ENCODE measurements around the gene OR4N5. TPM values are rescaled to one million over a fixed set of nuclear protein-coding genes. Genes with fewer than 3 reads are reported as not detected.
"Not testable (repeated sequence)": the region's sequence is repeated elsewhere in the genome, so short reads cannot be mapped to it uniquely, and the experiment has no call there.

OR4N5 gene
- total RNA-seq, 4 donors from 2014 or later: not detected

GRCh38 chr14:20144820-20145219, 6.2 kb downstream of the OR4N5 start:
- Histone ChIP-seq H3K4me1 (no peaks in the 10 kb centered on the region), H3K9me3 (no peaks in the 10 kb centered on the region), H3K27ac (no peak overlapping the region), H3K4me3 (no peak overlapping the region), H3K36me3 (no peaks in the 10 kb centered on the region), H3K27me3 (no peaks in the 10 kb centered on the region)
- in situ Hi-C loops (cut with MboI; ENCODE audit: low pct_ligation_motif_present in 1 of 4, low pct_unique_long_range_greater_than_20kb in 1 of 4, low sequenced_read_pairs in 3 of 4): no loop called here
- DNase-seq: no peak
- intact Hi-C loops (cut with DNase I; ENCODE audit: low total_unique reads): no loop called here
- 40 to 44% methylated on average over 1 of the region's 1 CpG for WGBS, 2 donors (ENCODE audit: low coverage in 1 of 2)
- TF ChIP-seq EP300 (IDR thresholded peaks at IDR 0.05; ENCODE audit: low read depth): no peak

DNA sequence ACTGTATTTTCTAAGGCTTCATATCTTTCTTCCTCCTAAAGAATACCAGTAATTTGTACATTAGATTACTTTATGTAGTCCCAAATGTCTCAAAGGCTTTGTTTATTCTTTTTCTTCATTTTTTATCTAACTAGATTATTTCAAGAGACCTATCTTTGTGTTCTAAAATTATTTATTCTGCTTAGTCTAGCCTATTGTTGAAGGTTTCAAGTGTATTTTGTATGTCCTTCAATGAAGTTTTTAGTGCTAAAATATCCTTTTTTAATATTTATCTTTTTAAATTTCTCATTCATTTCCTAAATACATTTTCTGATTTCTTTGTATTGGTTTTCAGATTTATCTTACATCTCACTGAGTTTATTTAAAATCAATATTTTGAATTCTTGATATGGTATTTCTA, 25.8 kb downstream of the OR4N5 start:
- in situ Hi-C loops (cut with MboI; ENCODE audit: low pct_ligation_motif_present in 1 of 4, low pct_unique_long_range_greater_than_20kb in 1 of 4, low sequenced_read_pairs in 3 of 4): no loop called here
- no peaks in the 10 kb centered on the region for H3K4me1 ChIP-seq
- peaks cover 2 to 6% of the 10 kb centered on the region in 2 donors for H3K9me3 ChIP-seq
- intact Hi-C loops (cut with DNase I; ENCODE audit: low total_unique reads): no loop called here
- DNase-seq: no peak
- H3K4me3 ChIP-seq: no peak overlapping the region
- H3K27ac ChIP-seq: no peak overlapping the region
- no peaks in the 10 kb centered on the region for H3K36me3 ChIP-seq
- no peaks in the 10 kb centered on the region for H3K27me3 ChIP-seq
- no peak for TF ChIP-seq POLR2A (IDR thresholded peaks at IDR 0.05)
- TF ChIP-seq, protein P1, sequence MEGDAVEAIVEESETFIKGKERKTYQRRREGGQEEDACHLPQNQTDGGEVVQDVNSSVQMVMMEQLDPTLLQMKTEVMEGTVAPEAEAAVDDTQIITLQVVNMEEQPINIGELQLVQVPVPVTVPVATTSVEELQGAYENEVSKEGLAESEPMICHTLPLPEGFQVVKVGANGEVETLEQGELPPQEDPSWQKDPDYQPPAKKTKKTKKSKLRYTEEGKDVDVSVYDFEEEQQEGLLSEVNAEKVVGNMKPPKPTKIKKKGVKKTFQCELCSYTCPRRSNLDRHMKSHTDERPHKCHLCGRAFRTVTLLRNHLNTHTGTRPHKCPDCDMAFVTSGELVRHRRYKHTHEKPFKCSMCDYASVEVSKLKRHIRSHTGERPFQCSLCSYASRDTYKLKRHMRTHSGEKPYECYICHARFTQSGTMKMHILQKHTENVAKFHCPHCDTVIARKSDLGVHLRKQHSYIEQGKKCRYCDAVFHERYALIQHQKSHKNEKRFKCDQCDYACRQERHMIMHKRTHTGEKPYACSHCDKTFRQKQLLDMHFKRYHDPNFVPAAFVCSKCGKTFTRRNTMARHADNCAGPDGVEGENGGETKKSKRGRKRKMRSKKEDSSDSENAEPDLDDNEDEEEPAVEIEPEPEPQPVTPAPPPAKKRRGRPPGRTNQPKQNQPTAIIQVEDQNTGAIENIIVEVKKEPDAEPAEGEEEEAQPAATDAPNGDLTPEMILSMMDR (IDR thresholded peaks at IDR 0.05): no peak
- TF ChIP-seq EP300 (IDR thresholded peaks at IDR 0.05; ENCODE audit: low read depth): no peak
- no peak for TF ChIP-seq POLR2AphosphoS5 (IDR thresholded peaks at IDR 0.05)

GRCh38 chr14:20167091-20167490, 28.5 kb downstream of the OR4N5 start:
- H3K36me3 ChIP-seq: no peaks in the 10 kb centered on the region
- no peak for DNase-seq
- H3K27me3 ChIP-seq: no peaks in the 10 kb centered on the region
- H3K9me3 ChIP-seq: peaks cover 2 to 6% of the 10 kb centered on the region in 2 donors
- intact Hi-C loops (cut with DNase I; ENCODE audit: low total_unique reads): no loop called here
- H3K4me1 ChIP-seq: no peaks in the 10 kb centered on the region
- TF ChIP-seq POLR2AphosphoS5 (IDR thresholded peaks at IDR 0.05) (no peak), EP300 (IDR thresholded peaks at IDR 0.05; ENCODE audit: low read depth) (no peak), POLR2A (IDR thresholded peaks at IDR 0.05) (no peak)
- TF ChIP-seq, protein P1 (IDR thresholded peaks at IDR 0.05): no peak
- in situ Hi-C loops (cut with MboI; ENCODE audit: low pct_ligation_motif_present in 1 of 4, low pct_unique_long_range_greater_than_20kb in 1 of 4, low sequenced_read_pairs in 3 of 4): no loop called here
- H3K4me3 ChIP-seq: no peak overlapping the region
- H3K27ac ChIP-seq: no peak overlapping the region

- H3K4me1 ChIP-seq; H3K36me3 ChIP-seq; H3K9me3 ChIP-seq; H3K4me3 ChIP-seq; H3K27ac ChIP-seq; intact Hi-C loops (cut with DNase I; ENCODE audit: low total_unique reads); H3K27me3 ChIP-seq; in situ Hi-C loops (cut with MboI; ENCODE audit: low pct_ligation_motif_present in 1 of 4, low pct_unique_long_range_greater_than_20kb in 1 of 4, low sequenced_read_pairs in 3 of 4); DNase-seq: not testable (repeated sequence)
Observed at GRCh38 chr14:20169852-20170251, 31.2 kb downstream of the OR4N5 start.

GRCh38 chr14:20174205-20174604, 35.6 kb downstream of the OR4N5 start:
- H3K4me3 ChIP-seq; H3K4me1 ChIP-seq; in situ Hi-C loops (cut with MboI; ENCODE audit: low pct_ligation_motif_present in 1 of 4, low pct_unique_long_range_greater_than_20kb in 1 of 4, low sequenced_read_pairs in 3 of 4); H3K9me3 ChIP-seq; H3K36me3 ChIP-seq; DNase-seq; H3K27ac ChIP-seq; H3K27me3 ChIP-seq; intact Hi-C loops (cut with DNase I; ENCODE audit: low total_unique reads): not testable (repeated sequence)

DNA sequence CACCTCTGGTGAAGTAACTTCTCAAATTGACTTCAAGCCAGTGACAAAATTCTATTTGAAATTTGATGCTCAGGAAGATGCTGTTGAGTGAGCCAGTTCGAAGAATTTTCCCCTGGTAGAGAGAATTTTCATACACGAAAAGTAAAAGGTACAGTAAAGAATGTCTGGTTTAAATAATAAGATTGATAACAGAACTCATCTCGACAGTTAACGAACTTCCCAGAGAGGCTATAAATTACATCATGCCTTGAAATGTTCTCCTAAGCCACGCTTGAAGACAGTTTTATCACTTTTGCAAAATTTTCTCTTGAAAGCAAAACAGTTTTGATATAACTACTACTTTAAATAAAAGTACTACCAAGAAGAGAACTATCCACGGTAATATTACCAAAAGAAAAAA, 37.7 kb downstream of the OR4N5 start:
- H3K27me3 ChIP-seq: no peaks in the 10 kb centered on the region
- in situ Hi-C loops (cut with MboI; ENCODE audit: low pct_ligation_motif_present in 1 of 4, low pct_unique_long_range_greater_than_20kb in 1 of 4, low sequenced_read_pairs in 3 of 4): no loop called here
- no peak for DNase-seq
- H3K4me3 ChIP-seq: no peak overlapping the region
- H3K4me1 ChIP-seq: no peaks in the 10 kb centered on the region
- no peak overlapping the region for H3K27ac ChIP-seq
- no peaks in the 10 kb centered on the region for H3K9me3 ChIP-seq
- TF ChIP-seq POLR2AphosphoS5 (IDR thresholded peaks at IDR 0.05): no peak
- no peaks in the 10 kb centered on the region for H3K36me3 ChIP-seq
- intact Hi-C loops (cut with DNase I; ENCODE audit: low total_unique reads): no loop called here
- WGBS, 2 donors (ENCODE audit: low coverage in 1 of 2): 48 to 73% methylated on average over 6 of the region's 6 CpGs
